Right lobe of liver (tissue), 4 donors: Measurements from ENCODE around the gene ZNF521.

ENCODE experiments used
- POLR2A ChIP-seq: fragments of 450-650 bp; IDR thresholded peaks from one replicate; pipeline ENCODE4 v1.6.1; 2017; ENCODE audit warnings: antibody characterized with exemption, mild to moderate bottlenecking
- TF ChIP-seq, protein P1 (sequence below), 4 donors: fragments of 200-600 bp in 3 of 4; fragments of 450-650 bp in 1 of 4; IDR thresholded peaks; one replicate each; pipeline versions ENCODE4 v1.5.1 to v1.8.0; 2016 to 2022; ENCODE audit warnings: antibody characterized with exemption in 4 of 4, mild to moderate bottlenecking in 2 of 4
- donor health status: DM: no; HTN: no; CAD: no.
- donor health status: DM: no; HTN: no; CAD: no.
- donor health status: DM: no; HTN: yes; CAD: no.

DNA sequence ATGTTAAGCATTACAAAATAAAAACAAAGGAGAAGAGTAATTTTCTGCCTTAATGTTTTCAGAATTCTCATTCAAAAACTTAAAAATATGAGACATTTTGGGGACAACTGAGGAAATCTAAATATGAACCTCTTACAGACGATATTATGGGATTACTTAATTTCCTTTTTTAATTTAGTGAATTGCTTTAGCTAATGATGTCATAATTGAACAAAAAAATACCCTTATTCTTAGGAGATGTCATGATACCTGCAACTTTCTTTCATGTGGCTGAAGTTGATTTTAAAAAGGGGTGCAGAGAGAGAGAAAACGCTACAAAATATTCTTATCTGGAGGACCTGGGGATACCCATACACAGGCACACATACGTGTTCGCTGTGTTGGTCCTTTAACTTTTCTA lies 129.3 kb downstream of the ZNF521 start:
- TF ChIP-seq, protein P1, sequence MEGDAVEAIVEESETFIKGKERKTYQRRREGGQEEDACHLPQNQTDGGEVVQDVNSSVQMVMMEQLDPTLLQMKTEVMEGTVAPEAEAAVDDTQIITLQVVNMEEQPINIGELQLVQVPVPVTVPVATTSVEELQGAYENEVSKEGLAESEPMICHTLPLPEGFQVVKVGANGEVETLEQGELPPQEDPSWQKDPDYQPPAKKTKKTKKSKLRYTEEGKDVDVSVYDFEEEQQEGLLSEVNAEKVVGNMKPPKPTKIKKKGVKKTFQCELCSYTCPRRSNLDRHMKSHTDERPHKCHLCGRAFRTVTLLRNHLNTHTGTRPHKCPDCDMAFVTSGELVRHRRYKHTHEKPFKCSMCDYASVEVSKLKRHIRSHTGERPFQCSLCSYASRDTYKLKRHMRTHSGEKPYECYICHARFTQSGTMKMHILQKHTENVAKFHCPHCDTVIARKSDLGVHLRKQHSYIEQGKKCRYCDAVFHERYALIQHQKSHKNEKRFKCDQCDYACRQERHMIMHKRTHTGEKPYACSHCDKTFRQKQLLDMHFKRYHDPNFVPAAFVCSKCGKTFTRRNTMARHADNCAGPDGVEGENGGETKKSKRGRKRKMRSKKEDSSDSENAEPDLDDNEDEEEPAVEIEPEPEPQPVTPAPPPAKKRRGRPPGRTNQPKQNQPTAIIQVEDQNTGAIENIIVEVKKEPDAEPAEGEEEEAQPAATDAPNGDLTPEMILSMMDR (IDR thresholded peaks at IDR 0.05), result no peak
- no peak for TF ChIP-seq POLR2A
